NCI-H510A treated with DMSO at 0.1 percent for 48 hours (cell line): ENCODE data around the gene ATXN7.

Source experiments
- DNase-seq: peaks from one replicate; lab custom pipeline; 2025; lab: John Stamatoyannopoulos, UW

ATXN7 gene

DNA sequence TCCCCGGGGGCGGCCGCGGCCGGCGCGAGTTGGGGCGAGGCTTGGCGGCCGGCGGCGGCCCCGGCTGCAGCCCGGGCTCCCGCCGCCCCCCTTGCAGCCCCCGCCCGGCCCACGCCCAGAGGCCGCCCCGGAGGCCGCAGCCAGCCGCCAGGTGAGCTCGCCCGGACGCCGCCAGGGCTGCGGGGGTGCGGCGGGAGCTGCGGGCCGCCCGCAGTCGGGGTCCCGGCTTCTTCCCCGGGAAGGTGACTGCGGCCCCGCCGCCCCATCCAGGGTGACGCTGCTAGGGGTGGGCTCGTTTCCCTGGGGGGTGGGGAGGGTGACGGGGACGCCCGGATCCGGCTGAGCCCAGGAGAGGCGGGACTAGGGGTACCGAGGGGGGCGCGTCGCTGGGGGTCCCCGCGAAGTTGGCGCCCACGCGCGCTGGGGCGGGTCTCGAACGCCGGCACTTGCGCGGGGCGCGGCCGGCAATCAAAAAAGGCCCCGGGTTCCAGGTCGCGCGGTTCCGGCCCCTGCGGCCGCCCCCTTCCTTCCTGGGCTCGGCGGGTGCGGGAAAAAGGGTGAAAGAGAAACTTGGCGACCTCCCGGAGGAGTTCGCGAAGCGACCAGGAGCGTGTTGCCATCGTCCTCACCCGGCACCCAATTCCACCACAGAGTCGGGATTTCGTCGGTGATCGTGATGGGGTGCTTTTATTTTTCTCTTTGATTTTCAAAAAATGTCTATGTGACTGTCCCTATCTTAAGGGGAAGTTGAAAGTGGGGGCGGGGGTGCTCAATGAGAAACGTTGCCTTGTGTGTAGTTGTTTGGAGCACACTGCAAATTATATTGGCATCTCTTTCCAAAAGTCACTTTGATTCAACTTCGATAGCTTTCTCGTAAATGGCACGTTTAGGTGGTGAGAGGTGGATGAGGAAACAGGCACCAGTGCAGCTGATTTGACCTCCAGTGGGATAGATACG is 619 bp downstream of the ATXN7 start:
- DNase-seq, result peak; percentile 29

DNA sequence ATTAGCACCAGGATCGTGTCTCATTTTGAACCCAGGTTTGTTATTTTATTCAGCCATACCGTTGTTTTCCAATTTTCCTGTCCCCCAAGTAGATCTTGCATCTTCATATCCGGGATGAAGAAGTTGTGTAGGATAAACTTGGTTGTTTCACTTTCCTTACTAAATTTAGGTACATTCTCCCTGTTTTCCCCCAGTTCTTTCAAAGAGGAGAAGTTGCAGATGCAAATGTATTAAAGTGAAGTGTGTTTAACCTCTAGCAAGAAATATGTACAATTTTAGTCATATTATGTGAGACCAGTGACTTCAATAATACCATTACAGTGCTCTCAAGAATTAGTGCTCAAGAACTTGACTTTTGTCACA is 1.3 kb downstream of the ATXN7 start:
- DNase-seq, result no peak

DNA sequence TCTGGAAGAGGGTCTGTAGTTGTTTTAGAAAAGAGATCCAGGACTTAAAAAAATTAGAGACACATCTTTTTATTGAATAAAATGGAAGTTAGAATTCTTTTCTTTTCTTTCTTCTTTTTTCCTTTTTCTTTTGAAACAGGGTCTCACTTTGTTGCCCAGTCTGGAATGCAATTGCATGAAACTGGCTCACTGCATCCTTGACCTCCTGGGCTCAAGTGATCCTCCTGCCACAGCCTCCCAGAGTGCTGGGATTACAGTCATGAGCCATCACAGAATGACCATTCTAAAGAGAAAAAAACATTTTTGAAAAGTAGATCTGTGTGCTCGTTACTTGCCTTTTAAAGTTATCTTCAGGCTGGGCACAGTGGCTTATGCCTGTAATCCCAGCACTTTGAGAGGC is 3.6 kb downstream of the ATXN7 start:
- no peak for DNase-seq

DNA sequence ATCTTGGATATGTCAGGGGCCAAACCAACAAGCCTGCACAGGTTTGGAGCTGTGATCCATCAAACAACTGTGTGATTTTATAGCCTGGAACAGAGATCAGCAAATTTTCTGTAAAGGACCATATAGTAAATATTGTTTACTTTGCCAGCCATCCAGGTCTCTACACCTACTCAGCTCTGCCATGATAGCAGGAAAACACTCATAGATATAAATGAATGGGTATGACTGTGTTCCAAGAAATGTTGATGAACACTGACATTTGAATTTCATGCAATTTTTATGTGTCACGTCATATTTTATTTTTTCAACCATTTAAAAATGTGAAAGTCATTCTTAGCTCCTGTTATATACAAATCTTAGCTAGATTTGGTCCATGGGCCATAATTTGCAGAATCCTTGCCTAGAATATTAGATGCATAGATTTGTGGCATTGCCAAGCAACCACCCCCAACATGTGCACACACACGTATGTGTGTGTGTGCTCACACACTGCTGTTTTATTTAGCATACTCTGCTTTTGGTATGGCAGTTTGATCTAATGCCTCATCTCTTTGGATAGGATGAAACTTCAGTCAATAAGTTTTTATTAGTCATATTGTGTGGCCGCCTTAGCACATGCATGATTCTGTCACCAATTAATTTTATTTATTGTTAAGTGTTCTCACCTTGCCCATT is 6.4 kb downstream of the ATXN7 start:
- no peak for DNase-seq

DNA sequence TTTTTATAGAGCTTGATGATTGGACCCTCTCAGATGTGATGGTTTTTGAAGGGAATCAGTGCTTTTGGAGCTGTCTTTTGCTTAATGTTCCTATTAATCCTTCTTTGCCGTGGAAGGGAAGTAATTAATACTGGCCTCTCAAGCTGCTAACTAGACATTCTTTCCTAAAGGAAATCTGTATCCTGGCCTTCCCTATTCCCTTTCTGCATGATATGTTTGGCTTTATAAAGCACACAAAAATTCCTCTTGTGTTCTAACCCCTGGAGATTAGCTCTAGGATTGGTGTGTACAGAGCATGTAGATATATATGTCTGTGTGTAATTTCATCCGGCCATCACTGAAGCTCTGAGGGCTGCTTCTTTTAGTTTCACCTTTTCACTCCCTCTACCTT is 6.9 kb downstream of the ATXN7 start:
- DNase-seq, result no peak

DNA sequence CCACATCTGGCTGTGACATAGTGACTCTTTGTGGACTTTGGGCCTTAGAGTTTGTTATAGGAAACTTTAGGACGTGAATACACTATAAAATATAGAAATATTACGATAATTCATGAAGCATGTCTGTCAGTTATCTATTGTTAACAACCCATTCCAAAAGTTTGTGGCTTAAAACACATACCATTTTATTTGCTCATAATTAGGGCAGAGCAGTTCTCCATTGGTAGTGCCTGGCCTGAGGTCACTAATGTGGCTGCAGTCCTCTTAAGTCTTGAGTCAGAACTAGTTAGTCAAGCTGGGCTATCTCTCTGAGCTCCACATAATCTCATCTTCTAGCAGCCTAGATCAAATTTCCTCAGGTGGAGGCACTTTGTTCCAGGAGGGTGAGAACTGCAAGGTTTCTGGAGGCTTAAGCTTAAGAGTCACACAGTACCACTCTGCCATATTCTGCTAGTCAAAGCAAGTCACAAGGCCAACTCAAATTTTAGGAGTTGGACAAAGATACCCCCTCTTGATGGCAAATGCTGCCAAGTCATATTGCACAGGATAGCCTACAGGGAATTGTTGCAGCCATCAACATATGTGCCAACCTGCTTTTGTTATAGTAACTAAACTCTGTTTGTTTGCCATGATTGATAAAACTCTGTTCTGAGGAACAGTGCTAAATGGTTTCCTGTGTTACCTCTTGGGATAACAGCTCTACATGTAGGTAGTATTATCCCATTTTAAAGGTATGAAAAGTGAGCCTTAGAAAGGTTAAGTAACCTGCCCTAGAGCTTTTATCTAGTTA is 8.7 kb downstream of the ATXN7 start:
- DNase-seq, result peak; percentile 14

DNA sequence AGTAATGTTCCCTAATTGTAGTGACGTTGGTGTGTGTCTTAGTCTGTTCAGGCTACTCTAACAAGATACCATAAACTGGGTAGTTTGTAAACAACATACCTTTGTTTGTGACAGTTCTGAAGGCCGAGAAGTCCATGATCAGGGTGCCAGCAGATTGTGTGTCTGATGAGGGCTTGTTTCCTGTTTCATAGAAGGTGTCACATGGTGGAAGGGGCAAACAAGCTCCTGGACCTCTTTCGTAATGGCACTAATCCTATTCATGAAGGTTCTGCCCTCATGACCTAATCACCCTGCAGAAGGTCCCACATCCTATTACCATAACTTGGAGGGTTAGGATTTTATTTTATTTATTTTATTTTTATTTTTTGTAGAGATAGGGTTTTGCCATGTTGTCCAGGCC is 11.1 kb downstream of the ATXN7 start:
- peak; percentile 16 for DNase-seq

DNA sequence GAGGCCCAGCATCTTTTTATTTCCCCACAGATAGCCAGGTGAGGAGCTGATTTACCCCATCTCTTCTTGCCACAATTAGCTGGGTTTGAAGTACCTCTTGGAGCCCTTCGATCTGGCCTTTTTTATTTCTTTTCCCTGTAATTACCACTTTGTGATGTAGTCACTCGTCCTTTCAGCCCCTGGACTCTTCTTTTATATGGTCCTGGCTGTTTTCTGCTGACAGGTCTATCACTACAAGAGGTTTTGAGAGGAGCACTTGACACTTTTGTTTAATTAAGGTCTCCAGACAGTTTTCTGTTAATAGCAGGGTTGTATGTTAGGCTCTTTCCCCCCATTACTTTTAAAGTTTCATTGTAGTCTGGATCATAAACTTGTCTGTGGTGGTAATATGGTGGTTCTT is 11.8 kb downstream of the ATXN7 start:
- DNase-seq, result peak; percentile 25

DNA sequence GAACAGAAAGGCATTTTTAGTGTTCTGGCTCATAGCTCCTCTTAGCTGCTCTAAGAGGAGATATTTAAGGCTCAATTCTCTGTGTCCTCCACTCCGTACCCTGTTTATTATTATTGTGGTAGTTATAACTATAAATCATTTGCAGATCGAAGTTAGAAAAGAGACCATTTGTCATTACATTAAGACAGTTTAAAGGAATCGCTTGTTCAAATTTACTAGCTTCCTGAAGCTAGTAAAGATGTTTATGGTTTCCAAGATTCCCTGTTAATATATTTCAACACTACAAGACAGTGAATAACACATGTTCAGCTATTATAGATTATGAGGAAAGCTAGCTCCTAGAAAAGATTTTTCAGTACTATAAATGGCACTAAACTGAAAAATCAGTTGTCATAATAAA is 12.6 kb downstream of the ATXN7 start:
- no peak for DNase-seq

DNA sequence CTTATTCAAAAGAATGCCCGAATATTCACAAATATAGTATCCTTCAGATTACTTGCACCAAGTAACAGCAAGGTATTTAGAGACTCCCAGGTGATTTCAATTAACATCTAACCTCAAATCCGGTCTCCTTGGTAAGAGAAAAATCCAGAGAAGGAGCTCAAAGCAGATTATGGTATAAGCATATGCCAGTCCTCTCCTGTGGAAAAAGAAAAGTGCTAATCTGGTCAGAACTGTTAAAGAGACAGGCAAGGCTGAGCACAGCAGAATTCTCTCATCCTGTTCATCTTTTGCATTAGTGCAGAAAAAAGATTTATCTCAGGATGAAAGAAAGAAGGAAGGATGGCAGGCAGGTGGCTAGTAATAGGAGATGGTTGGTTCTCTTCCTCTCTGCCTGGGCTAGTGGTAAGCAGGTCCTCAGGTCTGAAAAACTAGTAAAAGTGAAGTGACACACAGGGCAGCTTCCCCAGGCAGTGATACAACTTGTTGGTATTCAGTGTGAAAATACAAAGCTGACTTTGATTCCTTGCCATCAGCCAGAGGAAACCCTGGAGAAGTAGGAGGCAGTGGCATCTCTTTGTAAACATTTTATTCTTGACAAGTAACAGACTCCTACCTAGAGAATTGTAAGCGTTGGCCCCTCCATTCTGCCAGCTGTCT is 14.2 kb downstream of the ATXN7 start:
- DNase-seq, result peak; percentile 10

DNA sequence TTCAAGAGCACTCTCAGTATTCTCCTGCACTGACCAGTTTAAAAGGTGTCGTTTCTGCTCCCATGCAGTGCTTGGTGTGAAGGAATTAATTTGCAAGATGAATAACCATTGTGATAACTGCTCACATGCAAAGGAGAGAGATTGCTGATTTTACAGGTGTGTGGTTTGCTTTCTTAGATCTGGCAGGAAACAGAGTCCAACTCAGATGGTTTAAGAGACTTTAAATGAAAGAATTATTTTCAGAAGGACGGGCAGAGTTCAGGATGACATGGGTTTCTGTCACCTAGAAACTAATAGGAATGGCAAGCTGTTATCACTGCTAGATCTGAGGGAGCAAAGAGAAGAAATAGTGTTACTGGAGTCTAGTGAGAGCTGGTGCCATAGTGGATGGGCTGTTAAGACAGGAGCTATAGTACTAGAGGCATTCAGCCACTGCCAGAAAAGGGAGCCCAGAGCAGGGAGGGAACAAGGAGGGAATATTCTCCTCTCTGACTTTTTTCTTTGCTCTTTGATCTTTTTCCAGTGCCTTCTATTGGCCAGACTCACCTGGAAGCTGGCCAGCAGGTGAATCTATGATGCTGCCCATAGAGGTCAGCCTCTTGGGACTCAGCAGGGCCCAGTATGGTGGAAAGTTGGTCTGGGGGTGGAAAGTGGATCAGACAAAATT is 14.9 kb downstream of the ATXN7 start:
- no peak for DNase-seq

DNA sequence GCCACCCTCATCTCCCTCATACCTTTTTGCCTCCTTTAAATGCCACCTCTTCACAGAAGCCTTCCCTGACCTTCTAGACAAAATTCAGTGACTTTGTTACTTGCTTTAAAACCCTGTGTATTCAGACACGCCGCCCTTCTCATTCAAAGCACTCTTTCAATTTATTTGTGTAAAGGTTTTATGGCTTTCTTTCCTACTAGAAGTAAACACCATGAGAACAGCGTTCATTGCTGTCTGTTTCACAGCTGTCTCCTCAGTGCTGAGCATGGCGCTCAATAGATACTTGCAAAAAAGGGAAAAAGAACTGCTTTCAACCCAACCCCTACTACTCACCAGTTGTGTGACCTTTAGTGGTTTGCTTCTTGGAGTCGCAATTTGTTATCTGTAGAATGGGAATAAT is 17.0 kb downstream of the ATXN7 start:
- DNase-seq, result no peak

DNA sequence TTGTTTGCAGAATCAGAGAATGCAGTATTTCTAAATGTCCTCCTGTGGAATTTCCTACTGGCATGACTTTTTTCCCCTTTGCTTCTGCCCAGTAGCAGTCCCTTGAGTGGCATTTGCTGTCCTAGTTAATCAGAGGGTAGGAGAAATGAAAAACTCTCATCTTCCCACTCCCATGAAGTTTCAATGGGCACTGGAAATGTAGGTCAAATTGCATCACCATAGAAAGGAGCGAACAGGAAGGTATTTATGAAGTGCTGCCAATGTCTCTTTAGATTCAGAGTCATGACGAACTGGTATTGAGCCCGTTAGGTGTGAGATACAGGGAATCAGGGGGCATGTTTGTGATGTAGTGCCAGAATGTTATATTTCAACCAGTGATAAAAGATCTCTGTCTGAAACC is 23.2 kb downstream of the ATXN7 start:
- DNase-seq, result peak; percentile 25

DNA sequence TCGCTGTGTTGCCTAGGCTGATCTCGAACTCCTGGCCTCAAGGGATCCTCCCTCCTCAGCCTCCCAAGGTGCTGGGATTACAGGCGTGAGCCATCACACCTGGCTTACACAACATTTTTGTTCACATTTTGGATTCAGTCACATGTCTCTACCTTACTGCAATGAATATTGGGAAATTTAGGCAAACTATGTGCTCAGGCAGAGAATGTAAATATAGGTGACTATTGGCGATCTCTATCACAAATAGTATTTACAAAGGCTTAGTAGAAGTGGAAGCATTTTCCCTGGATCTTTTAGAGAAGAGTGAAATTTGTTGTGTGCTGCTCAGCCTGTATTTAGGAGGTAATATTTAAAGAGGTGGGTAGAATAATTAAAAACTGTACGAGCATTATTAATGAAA is 27.9 kb downstream of the ATXN7 start:
- no peak for DNase-seq

DNA sequence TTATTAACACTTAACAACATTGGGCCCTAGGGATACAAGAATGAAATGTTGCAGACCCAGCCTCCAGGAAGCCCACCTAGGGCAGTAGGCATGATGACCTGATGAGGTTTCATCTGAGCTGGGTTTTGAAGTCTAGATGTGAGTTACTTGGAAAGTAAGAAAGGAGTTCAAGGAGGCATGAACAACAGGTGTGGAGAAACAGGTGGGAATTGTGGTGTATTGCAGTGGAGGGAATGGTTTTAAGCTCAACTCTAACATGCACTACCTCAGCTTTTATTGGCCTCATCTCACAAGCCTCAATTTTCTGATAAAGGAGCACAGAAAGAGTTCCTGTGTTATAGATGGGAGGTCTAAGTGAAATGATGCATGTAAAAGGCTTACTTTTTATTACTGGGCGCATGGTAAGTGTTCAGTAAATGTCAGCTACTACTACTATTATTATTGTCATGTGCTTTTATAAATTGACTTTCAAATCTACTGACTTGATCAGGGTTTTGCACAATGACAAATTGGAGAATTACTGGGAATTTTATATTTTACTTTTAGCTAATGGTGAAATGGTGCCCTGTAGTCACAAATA is 29.2 kb downstream of the ATXN7 start:
- no peak for DNase-seq

DNA sequence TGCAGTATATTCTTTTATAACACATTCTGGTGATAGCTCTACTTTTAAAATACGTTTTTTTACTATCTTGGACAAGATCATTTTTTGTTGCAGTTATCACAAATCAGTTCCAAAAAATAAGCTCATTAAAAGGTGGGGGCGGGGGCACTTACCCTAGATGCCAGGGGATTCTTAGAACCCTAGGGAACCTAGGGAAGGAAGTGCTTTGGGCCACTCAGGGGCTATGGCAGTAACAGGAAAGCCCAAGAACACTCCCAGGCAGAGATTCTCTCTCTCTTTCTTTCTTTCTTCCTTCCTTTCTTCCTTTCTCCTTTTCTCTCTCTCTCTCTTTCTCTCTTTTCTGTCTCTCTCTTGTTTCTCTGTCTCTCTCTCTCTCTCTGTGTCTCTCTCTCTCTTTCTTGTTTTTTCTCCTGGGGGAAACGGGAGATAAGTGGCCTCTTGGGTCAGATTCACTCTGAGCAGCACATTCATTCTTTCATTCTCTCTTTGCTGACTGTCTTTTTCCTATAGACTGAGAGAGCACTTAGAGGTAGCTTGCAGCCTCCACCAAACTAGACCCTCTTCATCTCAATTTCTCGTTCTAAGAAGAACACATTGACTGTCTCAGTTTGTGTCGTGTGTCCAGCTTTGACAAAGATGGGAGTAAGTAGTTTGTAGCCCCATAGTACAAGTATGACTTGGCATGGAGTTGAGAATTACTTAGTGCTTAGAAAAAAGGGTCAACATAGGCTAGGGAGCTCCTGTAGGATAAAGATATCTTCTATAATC is 31.9 kb downstream of the ATXN7 start:
- DNase-seq, result no peak

DNA sequence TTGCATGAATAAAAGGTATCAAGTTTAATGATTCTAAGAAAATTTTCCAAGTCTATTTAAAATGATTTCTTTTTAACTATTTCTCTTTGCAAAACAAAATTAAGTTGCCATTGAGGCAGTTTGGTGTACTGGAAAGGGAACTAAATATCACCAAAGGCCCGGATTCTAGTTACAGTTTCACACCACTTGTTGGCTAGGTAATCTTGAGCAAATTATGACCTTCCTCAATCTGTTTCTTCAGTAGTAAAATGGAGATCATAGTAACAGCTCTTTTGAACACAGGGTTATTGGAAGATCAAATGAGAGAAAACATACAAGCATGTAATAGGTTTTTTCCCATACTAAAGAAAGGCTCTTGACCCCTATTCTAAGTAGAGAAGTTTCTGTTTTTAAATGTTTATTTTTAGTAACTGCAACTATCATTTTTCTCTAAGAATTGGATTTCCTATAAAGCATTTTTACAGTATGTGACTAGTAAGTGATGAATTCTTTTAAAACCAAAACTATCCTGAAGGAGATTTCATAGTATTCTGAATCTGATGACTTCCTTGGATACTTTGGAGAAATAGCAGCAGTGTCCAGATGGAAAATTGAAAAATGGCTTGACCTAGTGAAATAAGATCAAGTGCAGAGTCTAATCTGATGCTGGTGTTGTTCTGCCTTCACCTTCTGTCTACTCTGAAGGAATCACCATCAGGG is 32.8 kb downstream of the ATXN7 start:
- DNase-seq, result no peak

DNA sequence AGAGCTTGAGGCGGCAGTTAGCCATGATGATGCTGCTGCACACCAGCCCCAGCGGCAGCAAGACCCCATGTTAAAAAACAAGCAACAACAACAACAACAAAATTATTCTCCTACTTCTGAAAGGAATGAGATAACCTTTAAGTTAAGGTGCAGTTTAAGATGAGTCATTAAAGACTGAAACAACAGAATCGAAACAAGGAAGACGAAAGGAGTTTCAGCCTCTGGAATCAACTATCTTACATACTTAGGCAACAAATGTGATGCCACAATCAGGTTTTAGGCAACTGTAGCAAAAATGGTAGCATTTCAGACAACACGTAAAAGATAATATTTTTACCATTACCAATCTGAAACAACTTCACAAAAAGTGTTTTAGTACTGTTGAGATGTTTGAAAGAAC is 36.3 kb downstream of the ATXN7 start:
- no peak for DNase-seq

DNA sequence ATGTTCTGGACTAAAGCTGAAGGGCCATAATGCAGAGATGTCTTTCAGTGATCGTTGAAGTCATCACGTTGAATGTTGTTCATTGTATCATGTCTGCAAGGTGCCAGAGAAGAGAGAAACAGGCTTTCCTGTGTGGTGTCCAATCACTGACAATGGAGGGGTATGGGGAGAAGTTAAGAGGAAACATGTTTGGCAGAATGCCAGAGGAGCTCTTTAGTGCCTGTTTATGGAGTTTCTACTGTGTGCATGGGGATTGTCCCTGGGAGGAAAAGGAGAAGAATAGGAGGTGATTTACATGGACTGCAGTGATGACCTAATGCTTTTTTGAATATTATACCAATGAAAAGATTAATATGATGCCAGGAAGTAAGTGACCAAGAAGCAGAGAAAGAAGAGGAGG is 36.8 kb downstream of the ATXN7 start:
- peak; percentile 73 for DNase-seq
